Activated T-helper 1 cell treated with anti-CD3 and anti-CD28 coated beads, Interleukin-2, amount 50 U/mL, for 16 hours (primary cell): Measurements from ENCODE around the gene PLEKHH2.
"Not testable (repeated sequence)": the region's sequence is repeated elsewhere in the genome, so short reads cannot be mapped to it uniquely, and the experiment has no call there.

Source experiments
- DNase-seq, 2 donors: peaks; one replicate each; pipeline ENCODE4 v3.0.0-alpha.2; 2020; ENCODE audit warnings: low read depth in 1 of 2, low spot score in 1 of 2

The PLEKHH2 gene

GRCh38 chr2:43715300-43716098, 78.4 kb downstream of the PLEKHH2 start:
- DNase-seq: no peak

GRCh38 chr2:43717322-43717721, 80.3 kb downstream of the PLEKHH2 start:
- no peak for DNase-seq

- no peak for DNase-seq
Observed at GRCh38 chr2:43718530-43719124, 81.6 kb downstream of the PLEKHH2 start.

GRCh38 chr2:43724728-43725526, 87.9 kb downstream of the PLEKHH2 start:
- DNase-seq: no peak

- DNase-seq: no peak
Observed at GRCh38 chr2:43725711-43726246, 88.7 kb downstream of the PLEKHH2 start.

GRCh38 chr2:43726961-43727633, 90.0 kb downstream of the PLEKHH2 start:
- not testable (repeated sequence) for DNase-seq

GRCh38 chr2:43727634-43728014, 90.6 kb downstream of the PLEKHH2 start:
- DNase-seq: no peak

GRCh38 chr2:43729491-43730174, 92.6 kb downstream of the PLEKHH2 start:
- no peak for DNase-seq

GRCh38 chr2:43731211-43731610, 94.2 kb downstream of the PLEKHH2 start:
- no peak for DNase-seq

GRCh38 chr2:43736637-43737036, 99.6 kb downstream of the PLEKHH2 start:
- DNase-seq: no peak

GRCh38 chr2:43737097-43737854, 100.2 kb downstream of the PLEKHH2 start:
- no peak for DNase-seq

GRCh38 chr2:43737855-43738254, 100.8 kb downstream of the PLEKHH2 start:
- DNase-seq: no peak

- DNase-seq: no peak
Observed at GRCh38 chr2:43738257-43738656, 101.2 kb downstream of the PLEKHH2 start.

GRCh38 chr2:43743706-43744105, 106.6 kb downstream of the PLEKHH2 start:
- no peak for DNase-seq

- no peak for DNase-seq
Observed at GRCh38 chr2:43745457-43745856, 108.4 kb downstream of the PLEKHH2 start.

GRCh38 chr2:43748333-43748732, 111.3 kb downstream of the PLEKHH2 start:
- DNase-seq: no peak

- DNase-seq: no peak
Observed at GRCh38 chr2:43749583-43749982, 112.5 kb downstream of the PLEKHH2 start.

- no peak for DNase-seq
Observed at GRCh38 chr2:43751476-43751990, 114.5 kb downstream of the PLEKHH2 start.

- no peak for DNase-seq
Observed at GRCh38 chr2:43752302-43752701, 115.2 kb downstream of the PLEKHH2 start.

GRCh38 chr2:43754180-43754579, 117.1 kb downstream of the PLEKHH2 start:
- DNase-seq: no peak
